Bronchial epithelial cell (primary cell): Measurements from ENCODE around the gene SPNS1. TPM values are rescaled to one million over a fixed set of nuclear protein-coding genes. Genes with fewer than 3 reads are reported as not detected.
A peak's percentile ranks its signal among the peaks of the same experiment; 100 is the strongest.
"Not testable (repeated sequence)": the region's sequence is repeated elsewhere in the genome, so short reads cannot be mapped to it uniquely, and the experiment has no call there.

ENCODE experiments used
- DNase-seq: peaks from one replicate; pipeline ENCODE4 v3.0.0-alpha.2; 2010; ENCODE audit warnings: low read depth
- FAIRE-seq: peaks from 2 replicates; lab custom pipeline; 2011; peaks lifted over from hg19 to GRCh38; lab: Jason Lieb, UNC
- H3K27me3 ChIP-seq: 2 replicates; pipeline ENCODE4 v1.5.1; 2011; ENCODE audit warnings: low read length; ENCODE audit not compliant: control insufficient read depth, insufficient read depth
- H3K36me3 ChIP-seq: 2 replicates; pipeline ENCODE4 v1.5.1; 2011; ENCODE audit warnings: low read length; ENCODE audit not compliant: control insufficient read depth, insufficient read depth
- H3K4me3 ChIP-seq: 2 replicates; pipeline ENCODE4 v1.5.1; 2011; ENCODE audit warnings: mild to moderate bottlenecking, low read depth, low read length, control low read depth
- total RNA-seq: library from RNA; depleted of rRNA; stranded (reverse); fragments of >200 nt; gene quantifications from 2 replicates; pipeline ENCODE4 v1.2.1, GENCODE V29; 2014
- TF ChIP-seq, protein P1 (sequence below): IDR thresholded peaks from 2 replicates; pipeline ENCODE4 v1.5.1; 2011; ENCODE audit warnings: mild to moderate bottlenecking, moderate library complexity, low read length, control low read depth, inconsistent platforms; ENCODE audit not compliant: insufficient read depth, severe bottlenecking

SPNS1 gene, protein sequence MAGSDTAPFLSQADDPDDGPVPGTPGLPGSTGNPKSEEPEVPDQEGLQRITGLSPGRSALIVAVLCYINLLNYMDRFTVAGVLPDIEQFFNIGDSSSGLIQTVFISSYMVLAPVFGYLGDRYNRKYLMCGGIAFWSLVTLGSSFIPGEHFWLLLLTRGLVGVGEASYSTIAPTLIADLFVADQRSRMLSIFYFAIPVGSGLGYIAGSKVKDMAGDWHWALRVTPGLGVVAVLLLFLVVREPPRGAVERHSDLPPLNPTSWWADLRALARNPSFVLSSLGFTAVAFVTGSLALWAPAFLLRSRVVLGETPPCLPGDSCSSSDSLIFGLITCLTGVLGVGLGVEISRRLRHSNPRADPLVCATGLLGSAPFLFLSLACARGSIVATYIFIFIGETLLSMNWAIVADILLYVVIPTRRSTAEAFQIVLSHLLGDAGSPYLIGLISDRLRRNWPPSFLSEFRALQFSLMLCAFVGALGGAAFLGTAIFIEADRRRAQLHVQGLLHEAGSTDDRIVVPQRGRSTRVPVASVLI
- 20.8 and 21.4 TPM in 2 replicates for total RNA-seq

DNA sequence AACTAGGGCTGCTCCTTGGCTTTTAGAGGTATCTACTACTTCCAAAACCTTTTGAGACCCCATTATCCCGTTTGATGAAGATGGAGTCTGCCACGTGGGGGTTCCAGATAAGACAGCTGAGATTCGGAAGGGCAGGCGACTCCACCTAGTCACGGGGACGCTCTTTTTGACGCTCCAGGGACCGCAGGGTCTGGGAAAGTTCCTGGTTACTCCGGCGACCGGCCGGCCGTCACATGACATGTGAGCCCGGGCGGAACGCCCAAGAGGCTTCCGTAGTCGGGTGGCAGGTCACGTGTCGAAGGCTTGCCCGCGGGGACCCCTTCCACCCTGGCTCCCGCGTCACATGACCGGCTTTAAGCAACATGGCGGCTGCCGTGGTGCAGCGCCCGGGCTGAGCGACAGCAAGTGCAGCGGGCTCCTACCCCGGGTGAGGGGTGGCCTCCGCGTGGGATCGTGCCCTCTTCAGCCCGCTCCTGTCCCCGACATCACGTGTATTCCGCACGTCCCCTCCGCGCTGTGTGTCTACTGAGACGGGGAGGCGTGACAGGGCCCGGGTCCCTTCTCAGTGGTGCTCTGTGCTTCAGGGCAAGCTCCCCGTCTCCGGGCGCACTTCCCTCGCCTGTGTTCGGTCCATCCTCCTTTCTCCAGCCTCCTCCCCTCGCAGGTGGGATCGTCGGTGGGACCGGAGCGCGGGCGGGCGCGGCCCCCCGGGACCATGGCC is at the start of gene SPNS1:
Gene SPNS1, plus strand, starts transcription at position 342 of the 721 bp plus-strand sequence. Its CDS starts 374 bp downstream, at position 716.
- Histone ChIP-seq H3K4me3 (peak within 1 kb of the TSS; percentile 94), H3K27me3 (no peaks in the 10 kb centered on the region), H3K36me3 (peaks cover 10% of the 10 kb centered on the region)
- DNase-seq (peak; percentile 83), FAIRE-seq (no peak)
- TF ChIP-seq, protein P1, sequence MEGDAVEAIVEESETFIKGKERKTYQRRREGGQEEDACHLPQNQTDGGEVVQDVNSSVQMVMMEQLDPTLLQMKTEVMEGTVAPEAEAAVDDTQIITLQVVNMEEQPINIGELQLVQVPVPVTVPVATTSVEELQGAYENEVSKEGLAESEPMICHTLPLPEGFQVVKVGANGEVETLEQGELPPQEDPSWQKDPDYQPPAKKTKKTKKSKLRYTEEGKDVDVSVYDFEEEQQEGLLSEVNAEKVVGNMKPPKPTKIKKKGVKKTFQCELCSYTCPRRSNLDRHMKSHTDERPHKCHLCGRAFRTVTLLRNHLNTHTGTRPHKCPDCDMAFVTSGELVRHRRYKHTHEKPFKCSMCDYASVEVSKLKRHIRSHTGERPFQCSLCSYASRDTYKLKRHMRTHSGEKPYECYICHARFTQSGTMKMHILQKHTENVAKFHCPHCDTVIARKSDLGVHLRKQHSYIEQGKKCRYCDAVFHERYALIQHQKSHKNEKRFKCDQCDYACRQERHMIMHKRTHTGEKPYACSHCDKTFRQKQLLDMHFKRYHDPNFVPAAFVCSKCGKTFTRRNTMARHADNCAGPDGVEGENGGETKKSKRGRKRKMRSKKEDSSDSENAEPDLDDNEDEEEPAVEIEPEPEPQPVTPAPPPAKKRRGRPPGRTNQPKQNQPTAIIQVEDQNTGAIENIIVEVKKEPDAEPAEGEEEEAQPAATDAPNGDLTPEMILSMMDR, result no peak

DNA sequence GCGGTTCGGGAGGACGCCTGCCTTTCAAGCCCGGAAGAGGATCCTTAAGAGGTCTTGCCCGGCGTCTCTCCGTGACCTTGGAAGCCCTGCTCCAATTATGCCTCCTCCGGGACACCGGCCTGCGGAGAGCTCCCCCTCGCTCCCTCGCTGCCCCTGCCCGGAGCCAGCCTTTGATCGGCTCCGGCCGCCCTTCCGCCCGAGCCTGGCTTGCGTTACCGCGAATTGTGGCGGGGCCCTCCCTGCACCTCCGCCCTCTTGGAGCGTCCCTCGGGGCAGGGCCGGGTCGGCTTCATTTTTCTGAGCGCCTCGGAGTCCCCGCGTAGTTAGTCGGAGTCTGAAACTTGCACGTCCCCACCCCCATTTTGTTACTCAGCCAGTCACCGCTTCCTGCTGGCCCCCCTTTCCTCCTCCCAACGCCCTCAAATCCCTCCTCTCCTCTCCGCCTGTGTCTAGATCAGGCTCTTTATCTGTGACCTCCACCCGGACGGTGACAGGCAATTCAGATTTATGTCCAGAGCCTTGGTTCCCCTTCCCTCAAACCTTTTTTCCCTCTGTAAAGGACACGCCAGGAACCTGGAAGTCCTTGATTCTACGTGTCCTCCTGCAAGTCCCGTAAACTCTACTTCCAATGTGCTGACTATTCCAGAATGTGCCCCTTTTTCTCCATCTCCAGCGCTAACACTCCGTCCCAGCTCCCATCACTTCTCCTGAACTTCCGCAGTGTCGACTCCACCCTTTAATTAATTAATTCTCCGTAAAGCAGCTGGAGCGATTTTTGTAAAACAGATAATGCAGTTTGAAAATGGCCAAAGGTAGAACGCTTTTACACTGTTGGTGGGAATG is 49.0 kb upstream of the SPNS1 start:
- no peaks in the 10 kb centered on the region for H3K27me3 ChIP-seq
- FAIRE-seq (no peak), DNase-seq (peak; percentile 78)
- TF ChIP-seq, protein P1, result no peak
- H3K4me3 ChIP-seq, result peak overlapping the region; percentile 91
- H3K36me3 ChIP-seq, result no peaks in the 10 kb centered on the region

DNA sequence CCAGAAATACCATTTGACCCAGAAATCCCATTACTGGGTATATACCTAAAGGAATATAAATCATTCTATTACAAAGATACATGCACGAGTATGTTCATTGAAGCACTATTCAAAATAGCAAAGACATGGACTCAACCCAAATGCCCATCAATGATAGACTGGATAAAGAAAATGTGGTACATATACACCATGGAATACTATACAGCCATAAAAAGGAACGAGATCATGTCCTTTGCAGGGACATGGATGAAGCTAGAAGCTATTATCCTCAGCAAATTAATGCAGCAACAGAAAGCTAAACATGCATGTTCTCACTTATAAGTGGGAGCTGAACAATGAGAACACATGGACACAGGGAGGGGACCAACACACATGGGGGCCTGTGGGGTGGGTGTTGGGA is 48.3 kb upstream of the SPNS1 start:
- DNase-seq, H3K36me3 ChIP-seq, FAIRE-seq, H3K27me3 ChIP-seq, H3K4me3 ChIP-seq: not testable (repeated sequence)

DNA sequence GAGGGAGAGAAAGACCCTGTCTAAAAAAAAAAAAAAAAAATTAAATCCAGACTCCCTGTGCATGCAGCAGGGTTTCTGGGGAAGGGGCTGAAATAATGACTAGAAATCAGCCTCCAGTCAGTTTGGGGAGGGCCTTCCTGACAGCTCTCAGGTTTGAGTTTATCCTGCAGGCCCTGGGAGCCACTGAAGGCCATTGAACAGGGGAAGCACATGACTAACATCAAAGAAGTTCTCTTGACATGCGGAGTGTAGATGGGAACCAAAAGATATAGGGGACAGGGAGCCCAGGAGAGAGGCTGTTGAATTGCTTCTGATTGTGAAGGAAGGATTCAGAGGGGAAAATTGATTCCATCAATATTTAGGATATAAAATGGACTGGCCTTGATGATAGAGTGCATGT is 46.8 kb upstream of the SPNS1 start:
- FAIRE-seq (no peak), DNase-seq (no peak)
- H3K36me3 ChIP-seq, result no peaks in the 10 kb centered on the region
- H3K27me3 ChIP-seq, result no peaks in the 10 kb centered on the region
- no peak overlapping the region for H3K4me3 ChIP-seq
- TF ChIP-seq, protein P1, result no peak

DNA sequence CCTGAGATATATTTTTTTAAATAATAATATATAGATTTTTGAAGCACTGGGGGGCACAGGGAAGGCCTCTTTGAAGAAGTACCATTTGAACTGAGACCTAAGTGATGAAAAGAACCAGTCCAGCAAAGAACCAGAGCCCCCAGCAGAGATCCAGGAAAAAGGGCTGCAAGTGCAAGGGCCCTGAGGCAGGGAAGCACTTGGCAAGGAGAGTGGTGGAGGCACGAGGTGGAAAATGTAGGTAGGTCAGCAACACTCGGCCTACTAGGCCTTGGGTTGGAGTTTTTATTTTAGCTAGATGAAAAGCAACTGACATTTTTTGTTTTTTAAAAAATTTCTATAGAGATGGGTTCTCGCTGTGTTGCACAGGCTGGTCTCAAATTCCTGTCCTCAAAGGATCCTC is 44.4 kb upstream of the SPNS1 start:
- FAIRE-seq (no peak), DNase-seq (no peak)
- H3K4me3 ChIP-seq, result no peak overlapping the region
- H3K36me3 ChIP-seq, result no peaks in the 10 kb centered on the region
- TF ChIP-seq, protein P1, result no peak
- no peaks in the 10 kb centered on the region for H3K27me3 ChIP-seq
